Measurements from ENCODE around the gene CCT6A. TPM values are rescaled to one million over a fixed set of nuclear protein-coding genes. Genes with fewer than 3 reads are reported as not detected.
"Not testable (repeated sequence)": the region's sequence is repeated elsewhere in the genome, so short reads cannot be mapped to it uniquely, and the experiment has no call there.

CCT6A gene
- total and polyA plus RNA-seq, 2 experiments from 2014 or later: 121 to 206 TPM

GRCh38 chr7:56063882-56064625 lies 12.5 kb downstream of the CCT6A start, which contains the start of gene SUMF2:
TSS of gene SUMF2 (plus strand) at chr7:56064286. CDS start at chr7:56064312, 26 bp downstream.
- Histone ChIP-seq H3K4me1 (ENCODE audit: insufficient read depth) (peaks cover 7% of the 10 kb centered on the region), H2AFZ (peak within 1 kb of the TSS; percentile 76)
- 3% methylated on average over 49 of the region's 49 CpGs for WGBS (ENCODE audit: low lambda C conversion rate, missing lambda C conversion rate)

DNA sequence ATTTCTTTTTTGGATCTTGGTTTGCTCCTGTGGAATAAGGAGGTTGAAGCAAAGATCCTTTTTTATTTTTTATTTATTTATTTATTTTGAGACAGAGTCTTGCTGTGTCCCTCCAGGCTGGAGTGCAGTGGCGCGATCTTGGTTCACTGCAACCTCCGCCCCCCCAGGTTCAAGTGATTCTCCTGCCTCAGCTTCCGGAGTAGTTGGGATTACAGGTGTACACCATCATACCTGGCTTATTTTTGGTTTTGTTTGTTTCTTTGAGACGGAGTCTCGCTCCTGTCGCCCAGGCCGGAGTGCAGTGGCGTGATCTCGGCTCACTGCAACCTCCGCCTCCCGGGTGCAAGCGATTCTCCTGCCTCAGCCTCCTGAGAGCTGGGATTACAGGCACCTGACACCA lies 14.8 kb downstream of the CCT6A start:
- H3K9me2 ChIP-seq (replicated peaks; ENCODE audit: insufficient read depth); H3K27ac ChIP-seq; DNase-seq (ENCODE audit: low spot score); H3K27me3 ChIP-seq; H3K4me3 ChIP-seq; H3K4me2 ChIP-seq; H3K36me3 ChIP-seq (replicated peaks; ENCODE audit: insufficient read depth, low read depth); H2AFZ ChIP-seq; H3K4me1 ChIP-seq (ENCODE audit: insufficient read depth); H3K9me3 ChIP-seq (ENCODE audit: low read depth); H4K20me1 ChIP-seq (ENCODE audit: insufficient read depth, poor library complexity, severe bottlenecking): not testable (repeated sequence)
- H3K79me2 ChIP-seq: peaks cover 19% of the 10 kb centered on the region
- 97% methylated on average over 13 of the region's 13 CpGs for WGBS (ENCODE audit: low lambda C conversion rate, missing lambda C conversion rate)

More at GRCh38 chr7:56063882-56064625, 12.5 kb downstream of the CCT6A start, which contains the start of gene SUMF2:
- Histone ChIP-seq H3K4me2 (peak within 1 kb of the TSS; percentile 83), H3K4me3 (peak within 1 kb of the TSS; percentile 67), H3K27ac (peak within 1 kb of the TSS; percentile 93), H3K36me3 (replicated peaks; ENCODE audit: insufficient read depth, low read depth) (no peaks in the 10 kb centered on the region), H3K9me3 (ENCODE audit: low read depth) (no peaks in the 10 kb centered on the region), H4K20me1 (ENCODE audit: insufficient read depth, poor library complexity, severe bottlenecking) (no peaks in the 10 kb centered on the region), H3K79me2 (peaks cover 19% of the 10 kb centered on the region), H3K9me2 (replicated peaks; ENCODE audit: insufficient read depth) (no peaks in the 10 kb centered on the region), H3K27me3 (no peaks in the 10 kb centered on the region)
- TF ChIP-seq EZH2phosphoT487 (IDR thresholded peaks at IDR 0.05; ENCODE audit: low read depth, severe bottlenecking, unreplicated experiment): no peak
- TF ChIP-seq CTCF (IDR thresholded peaks at IDR 0.05; ENCODE audit: poor library complexity): peak; percentile 21
- DNase-seq (ENCODE audit: low spot score): peak; percentile 96

GRCh38 chr7:56074371-56074791 lies 22.8 kb downstream of the CCT6A start:
- Histone ChIP-seq H2AFZ (peak overlapping the region; percentile 29), H3K4me2 (no peak overlapping the region), H3K27ac (no peak overlapping the region), H3K9me2 (replicated peaks; ENCODE audit: insufficient read depth) (no peaks in the 10 kb centered on the region), H4K20me1 (ENCODE audit: insufficient read depth, poor library complexity, severe bottlenecking) (no peaks in the 10 kb centered on the region), H3K4me3 (no peak overlapping the region), H3K4me1 (ENCODE audit: insufficient read depth) (no peaks in the 10 kb centered on the region), H3K79me2 (no peaks in the 10 kb centered on the region), H3K9me3 (ENCODE audit: low read depth) (no peaks in the 10 kb centered on the region), H3K36me3 (replicated peaks; ENCODE audit: insufficient read depth, low read depth) (no peaks in the 10 kb centered on the region), H3K27me3 (no peaks in the 10 kb centered on the region)
- TF ChIP-seq EZH2 (IDR thresholded peaks at IDR 0.05; ENCODE audit: borderline replicate concordance) (no peak), CTCF (IDR thresholded peaks at IDR 0.05; ENCODE audit: poor library complexity) (peak; percentile 97)
- WGBS (ENCODE audit: low lambda C conversion rate, missing lambda C conversion rate): 26% methylated on average over 19 of the region's 19 CpGs
- peak; percentile 91 for DNase-seq (ENCODE audit: low spot score)

DNA sequence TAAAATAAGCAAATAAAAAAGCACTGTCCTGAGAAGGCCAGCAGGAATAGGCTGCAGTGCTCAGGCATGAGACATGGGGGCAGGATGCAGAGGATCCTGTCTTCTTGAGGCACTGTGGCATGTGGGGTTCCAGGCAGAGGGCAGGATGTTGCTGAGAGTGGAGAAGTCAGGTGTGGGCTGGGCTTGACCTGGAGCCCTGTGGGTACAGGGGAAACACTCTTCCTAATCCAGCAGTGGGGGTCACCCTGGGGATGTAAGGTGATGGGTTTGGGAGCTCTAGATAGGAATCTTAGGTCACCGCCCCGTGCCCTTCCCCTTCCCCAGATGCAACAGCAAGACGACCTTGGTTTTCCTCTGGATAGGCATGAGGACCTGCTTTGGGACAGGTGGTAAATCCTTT lies 26.1 kb downstream of the CCT6A start:
- Histone ChIP-seq H3K4me2 (no peak overlapping the region), H4K20me1 (ENCODE audit: insufficient read depth, poor library complexity, severe bottlenecking) (no peaks in the 10 kb centered on the region), H3K9me2 (replicated peaks; ENCODE audit: insufficient read depth) (no peaks in the 10 kb centered on the region), H3K4me3 (no peak overlapping the region), H3K36me3 (replicated peaks; ENCODE audit: insufficient read depth, low read depth) (no peaks in the 10 kb centered on the region), H2AFZ (no peak overlapping the region), H3K9me3 (ENCODE audit: low read depth) (no peaks in the 10 kb centered on the region), H3K79me2 (no peaks in the 10 kb centered on the region), H3K27ac (no peak overlapping the region), H3K4me1 (ENCODE audit: insufficient read depth) (no peaks in the 10 kb centered on the region), H3K27me3 (no peaks in the 10 kb centered on the region)
- no peak for DNase-seq (ENCODE audit: low spot score)
- TF ChIP-seq CTCF (IDR thresholded peaks at IDR 0.05; ENCODE audit: poor library complexity) (no peak), EZH2 (IDR thresholded peaks at IDR 0.05; ENCODE audit: borderline replicate concordance) (no peak), EZH2phosphoT487 (IDR thresholded peaks at IDR 0.05; ENCODE audit: low read depth, severe bottlenecking, unreplicated experiment) (no peak)
- WGBS (ENCODE audit: low lambda C conversion rate, missing lambda C conversion rate): 95% methylated on average over 3 of the region's 3 CpGs
